Skeletal muscle satellite cell (primary cell): ENCODE results near the gene UGT1A10.

Experiments
- H3K27me3 ChIP-seq: 2 replicates; pipeline ENCODE4 v1.7.0; 2013; ENCODE audit warnings: low read length; ENCODE audit not compliant: control insufficient read depth, insufficient read depth
- H3K36me3 ChIP-seq: 2 replicates; pipeline ENCODE4 v1.7.0; 2013; ENCODE audit warnings: mild to moderate bottlenecking, control low read depth, low read length; ENCODE audit not compliant: insufficient read depth
- H3K4me1 ChIP-seq: 2 replicates; pipeline ENCODE4 v1.7.0; 2013; ENCODE audit warnings: low read length; ENCODE audit not compliant: control insufficient read depth, insufficient read depth
- H3K4me2 ChIP-seq: 2 replicates; pipeline ENCODE4 v1.7.0; 2013; ENCODE audit warnings: mild to moderate bottlenecking, low read length
- H3K4me3 ChIP-seq: 2 replicates; pipeline ENCODE4 v1.7.0; 2013; ENCODE audit warnings: low read length
- H3K9ac ChIP-seq: 2 replicates; pipeline ENCODE4 v1.7.0; 2013; ENCODE audit warnings: mild to moderate bottlenecking, low read depth, low read length, moderate library complexity
- H3K9me3 ChIP-seq: replicated peaks from 2 replicates; pipeline ENCODE4 v1.7.0; 2013; ENCODE audit warnings: mild to moderate bottlenecking, control low read depth, low read length

UGT1A10 gene

GRCh38 chr2:233680361-233681045 is 44.3 kb downstream of the UGT1A10 start:
- Histone ChIP-seq H3K4me3 (no peak overlapping the region), H3K9me3 (no peaks in the 10 kb centered on the region), H3K4me1 (no peaks in the 10 kb centered on the region), H3K36me3 (no peaks in the 10 kb centered on the region), H3K27me3 (peaks cover 4% of the 10 kb centered on the region), H3K4me2 (no peak overlapping the region), H3K9ac (no peak overlapping the region)

- Histone ChIP-seq H3K27me3 (peaks cover 4% of the 10 kb centered on the region), H3K4me1 (no peaks in the 10 kb centered on the region), H3K9me3 (no peaks in the 10 kb centered on the region), H3K4me3 (no peak within 1 kb of the TSS), H3K9ac (no peak within 1 kb of the TSS), H3K36me3 (no peaks in the 10 kb centered on the region), H3K4me2 (no peak within 1 kb of the TSS)
Observed at GRCh38 chr2:233681521-233682099, 45.4 kb downstream of the UGT1A10 start, which contains the start of gene UGT1A7. Gene UGT1A7 (plus strand): TSS chr2:233681901. CDS start chr2:233681938, 37 bp downstream.

DNA sequence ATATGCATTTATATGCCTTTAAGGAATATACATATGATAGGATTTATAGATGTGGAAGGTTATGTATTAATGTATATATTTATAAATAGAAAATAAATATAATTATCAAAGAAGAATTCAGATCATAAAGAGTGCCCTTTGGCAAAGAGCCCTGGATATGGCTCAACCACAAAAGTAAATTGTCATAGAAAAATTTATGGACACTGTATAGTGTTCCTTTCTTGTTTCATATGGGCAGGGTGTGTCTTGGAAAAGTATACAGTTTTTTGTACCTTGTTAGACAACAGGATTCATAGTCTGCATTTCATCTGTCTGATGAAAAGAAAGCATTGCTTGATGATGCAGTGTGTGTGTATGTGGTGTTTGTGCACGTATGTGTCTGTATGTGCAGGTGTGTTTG is 48.4 kb downstream of the UGT1A10 start:
- Histone ChIP-seq H3K4me1 (no peaks in the 10 kb centered on the region), H3K36me3 (no peaks in the 10 kb centered on the region), H3K4me2 (no peak overlapping the region), H3K9ac (no peak overlapping the region), H3K9me3 (no peaks in the 10 kb centered on the region), H3K27me3 (peaks cover 4% of the 10 kb centered on the region), H3K4me3 (no peak overlapping the region)

DNA sequence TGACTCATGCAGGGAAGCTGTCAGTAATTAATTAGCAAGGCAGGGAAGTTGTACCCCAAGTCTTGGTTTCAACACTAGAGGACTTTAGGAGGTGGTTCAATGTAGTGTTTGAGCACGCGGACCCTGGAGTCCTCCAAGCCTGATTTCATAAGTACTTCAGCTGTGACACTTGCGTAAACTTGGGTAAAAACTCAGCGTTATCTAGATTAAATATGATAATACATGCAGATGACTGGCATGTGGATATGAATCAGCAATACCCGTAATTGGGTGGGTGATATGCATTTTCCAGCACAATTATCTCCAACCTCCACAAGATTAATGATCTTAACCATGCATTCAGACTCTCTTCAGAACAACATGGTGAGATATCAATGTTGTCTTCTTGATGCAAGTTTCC is 50.7 kb downstream of the UGT1A10 start:
- no peak overlapping the region for H3K9ac ChIP-seq
- no peak overlapping the region for H3K4me3 ChIP-seq
- no peaks in the 10 kb centered on the region for H3K9me3 ChIP-seq
- H3K4me1 ChIP-seq = no peaks in the 10 kb centered on the region
- H3K4me2 ChIP-seq = no peak overlapping the region
- peaks cover 4% of the 10 kb centered on the region for H3K27me3 ChIP-seq
- no peaks in the 10 kb centered on the region for H3K36me3 ChIP-seq

DNA sequence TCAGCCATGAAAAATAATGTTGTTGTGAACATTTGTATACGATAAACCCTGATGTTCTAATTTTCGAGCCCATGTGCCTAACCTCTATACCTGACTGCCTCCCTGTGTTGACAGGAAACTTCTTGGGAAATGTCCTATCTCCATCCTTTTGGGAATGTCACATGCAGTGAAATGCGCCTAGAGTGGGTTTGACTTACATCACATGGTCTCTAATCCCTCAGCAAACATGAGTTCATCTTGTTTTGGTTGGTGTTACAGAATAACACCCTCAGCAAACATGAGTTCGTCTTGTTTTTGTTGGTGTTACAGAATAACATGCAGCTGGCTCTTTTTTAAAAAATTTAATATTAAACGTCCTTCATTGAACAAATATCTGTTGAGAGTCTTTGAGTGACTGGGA is 52.1 kb downstream of the UGT1A10 start:
- Histone ChIP-seq H3K9ac (no peak overlapping the region), H3K27me3 (no peaks in the 10 kb centered on the region), H3K9me3 (no peaks in the 10 kb centered on the region), H3K4me1 (no peaks in the 10 kb centered on the region), H3K4me2 (no peak overlapping the region), H3K36me3 (no peaks in the 10 kb centered on the region), H3K4me3 (no peak overlapping the region)

DNA sequence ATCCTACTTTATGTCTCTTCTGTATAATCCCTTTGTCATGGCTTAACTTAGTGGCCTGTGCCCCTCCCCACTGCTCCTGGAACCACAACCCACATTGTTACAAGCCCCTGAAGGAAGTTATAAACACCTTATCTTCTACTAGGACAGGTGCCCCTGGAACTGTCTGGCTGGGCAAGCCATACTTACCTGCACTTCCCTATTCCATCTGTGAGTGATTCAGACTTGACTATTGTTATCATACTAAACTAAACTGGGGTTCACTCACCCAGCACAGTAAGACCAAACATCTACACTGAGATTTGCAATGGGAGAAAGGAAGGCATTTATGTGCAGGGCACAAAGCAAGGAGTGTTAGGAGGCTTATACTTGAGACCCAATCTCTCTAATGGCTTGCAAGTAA is 52.8 kb downstream of the UGT1A10 start:
- H3K36me3 ChIP-seq = no peaks in the 10 kb centered on the region
- no peaks in the 10 kb centered on the region for H3K4me1 ChIP-seq
- H3K9me3 ChIP-seq = no peaks in the 10 kb centered on the region
- H3K4me3 ChIP-seq = no peak overlapping the region
- H3K27me3 ChIP-seq = no peaks in the 10 kb centered on the region
- no peak overlapping the region for H3K4me2 ChIP-seq
- no peak overlapping the region for H3K9ac ChIP-seq

GRCh38 chr2:233689501-233689900 is 53.3 kb downstream of the UGT1A10 start:
- Histone ChIP-seq H3K9ac (no peak overlapping the region), H3K4me1 (no peaks in the 10 kb centered on the region), H3K4me2 (no peak overlapping the region), H3K9me3 (no peaks in the 10 kb centered on the region), H3K27me3 (no peaks in the 10 kb centered on the region), H3K4me3 (no peak overlapping the region), H3K36me3 (no peaks in the 10 kb centered on the region)

GRCh38 chr2:233690444-233690843 is 54.2 kb downstream of the UGT1A10 start:
- Histone ChIP-seq H3K4me3 (no peak overlapping the region), H3K36me3 (no peaks in the 10 kb centered on the region)

GRCh38 chr2:233691443-233692433 is 55.5 kb downstream of the UGT1A10 start:
- Histone ChIP-seq H3K9ac (no peak overlapping the region), H3K4me1 (no peaks in the 10 kb centered on the region), H3K36me3 (no peaks in the 10 kb centered on the region), H3K4me3 (no peak overlapping the region), H3K27me3 (no peaks in the 10 kb centered on the region), H3K9me3 (no peaks in the 10 kb centered on the region), H3K4me2 (no peak overlapping the region)

More at GRCh38 chr2:233690444-233690843, 54.2 kb downstream of the UGT1A10 start:
- Histone ChIP-seq H3K9ac (no peak overlapping the region), H3K27me3 (no peaks in the 10 kb centered on the region), H3K4me1 (no peaks in the 10 kb centered on the region), H3K9me3 (no peaks in the 10 kb centered on the region), H3K4me2 (no peak overlapping the region)

DNA sequence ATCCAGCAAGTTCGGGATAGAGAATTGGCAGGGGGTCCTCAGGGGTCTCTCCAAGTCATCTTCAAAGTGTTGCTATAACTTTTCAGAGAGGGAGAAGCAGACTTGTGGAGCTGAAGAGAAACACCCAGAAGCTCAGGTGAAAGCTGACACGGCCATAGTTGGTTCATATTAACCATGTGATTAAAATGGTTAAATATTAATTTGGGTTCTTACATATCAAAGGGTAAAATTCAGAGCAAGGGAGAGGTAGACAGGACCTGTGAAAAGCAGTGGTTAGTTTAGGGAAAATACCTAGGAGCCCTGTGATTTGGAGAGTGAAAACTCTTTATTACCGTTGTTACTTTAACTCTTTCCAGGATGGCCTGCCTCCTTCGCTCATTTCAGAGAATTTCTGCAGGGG is 56.4 kb downstream of the UGT1A10 start, which contains the start of gene UGT1A6:
TSS of gene UGT1A6 (plus strand) at position 243 of the 400 bp plus-strand sequence. CDS start at position 358, 115 bp downstream.
- Histone ChIP-seq H3K36me3 (no peaks in the 10 kb centered on the region), H3K4me3 (no peak within 1 kb of the TSS), H3K4me2 (no peak within 1 kb of the TSS), H3K4me1 (no peaks in the 10 kb centered on the region), H3K9ac (no peak within 1 kb of the TSS), H3K9me3 (no peaks in the 10 kb centered on the region), H3K27me3 (no peaks in the 10 kb centered on the region)

- Histone ChIP-seq H3K4me1 (no peaks in the 10 kb centered on the region), H3K4me3 (no peak overlapping the region), H3K9ac (no peak overlapping the region)
Observed at GRCh38 chr2:233693963-233694362, 57.7 kb downstream of the UGT1A10 start.

More at GRCh38 chr2:233693963-233694362, 57.7 kb downstream of the UGT1A10 start:
- H3K9me3 ChIP-seq = no peaks in the 10 kb centered on the region
- no peak overlapping the region for H3K4me2 ChIP-seq
- no peaks in the 10 kb centered on the region for H3K36me3 ChIP-seq
- H3K27me3 ChIP-seq = no peaks in the 10 kb centered on the region
